Stimulated activated CD4-positive, alpha-beta T cell treated with anti-CD3 and anti-CD28 coated beads, Interleukin-4, amount 100 ng/mL, for 4 hours (primary cell): ENCODE measurements around the gene ANKS1B.
"Not testable (repeated sequence)": the region's sequence is repeated elsewhere in the genome, so short reads cannot be mapped to it uniquely, and the experiment has no call there.

ENCODE experiments used
- DNase-seq, 2 experiments: peaks; one replicate each; pipeline ENCODE4 v3.0.0-alpha.2; 2020

The ANKS1B gene

GRCh38 chr12:99250091-99250490, 734.6 kb downstream of the ANKS1B start:
- no peak for DNase-seq

- DNase-seq = no peak
These were observed 735.2 kb downstream of the ANKS1B start for GRCh38 chr12:99249543-99249942.

- not testable (repeated sequence) for DNase-seq
These were observed 746.7 kb downstream of the ANKS1B start for GRCh38 chr12:99237907-99238538.

GRCh38 chr12:99235381-99235780, 749.4 kb downstream of the ANKS1B start:
- DNase-seq = no peak

- no peak for DNase-seq
These were observed 750.0 kb downstream of the ANKS1B start for GRCh38 chr12:99234702-99235101.

- no peak for DNase-seq
These were observed 752.4 kb downstream of the ANKS1B start for GRCh38 chr12:99232324-99232723.

GRCh38 chr12:99231031-99231430, 753.7 kb downstream of the ANKS1B start:
- no peak for DNase-seq

- no peak for DNase-seq
These were observed 760.5 kb downstream of the ANKS1B start for GRCh38 chr12:99224237-99224636.

- no peak for DNase-seq
These were observed 761.2 kb downstream of the ANKS1B start for GRCh38 chr12:99223579-99223978.

GRCh38 chr12:99213047-99213446, 771.7 kb downstream of the ANKS1B start:
- DNase-seq = no peak

GRCh38 chr12:99212275-99212674, 772.5 kb downstream of the ANKS1B start:
- DNase-seq = no peak

GRCh38 chr12:99205111-99205510, 779.6 kb downstream of the ANKS1B start:
- DNase-seq = no peak

GRCh38 chr12:99201906-99202645, 782.7 kb downstream of the ANKS1B start:
- no peak for DNase-seq

- DNase-seq = no peak
These were observed 783.9 kb downstream of the ANKS1B start for GRCh38 chr12:99200711-99201384.

GRCh38 chr12:99195474-99195873, 789.3 kb downstream of the ANKS1B start:
- no peak for DNase-seq

- DNase-seq = no peak
These were observed 792.2 kb downstream of the ANKS1B start for GRCh38 chr12:99192489-99192888.

- DNase-seq = no peak
These were observed 807.9 kb downstream of the ANKS1B start for GRCh38 chr12:99176871-99177270.

- DNase-seq = no peak
These were observed 814.3 kb downstream of the ANKS1B start for GRCh38 chr12:99170461-99170860.

- no peak for DNase-seq
These were observed 814.7 kb downstream of the ANKS1B start for GRCh38 chr12:99170037-99170436.

GRCh38 chr12:99157946-99158345, 826.8 kb downstream of the ANKS1B start:
- DNase-seq = no peak

GRCh38 chr12:99154983-99155336, 829.8 kb downstream of the ANKS1B start:
- DNase-seq = no peak

GRCh38 chr12:99154216-99154982, 830.3 kb downstream of the ANKS1B start:
- no peak for DNase-seq

- no peak for DNase-seq
These were observed 831.4 kb downstream of the ANKS1B start for GRCh38 chr12:99153293-99153692.
